ENCODE measurements around the gene PPIF.

GRCh38 chr10:79346012-79346340 is 1.3 kb upstream of the PPIF start:
- TF ChIP-seq CTCF (IDR thresholded peaks at IDR 0.05) (no peak), POLR2A (IDR thresholded peaks at IDR 0.05) (no peak), EP300 (IDR thresholded peaks at IDR 0.05; ENCODE audit: low read depth) (no peak), POLR2AphosphoS5 (IDR thresholded peaks at IDR 0.05) (no peak)

Measured in transverse colon (tissue), 4 donors.